Measurements from ENCODE around the gene SEL1L.
A peak's percentile ranks its signal among the peaks of the same experiment; 100 is the strongest.
"Not testable (repeated sequence)": the region's sequence is repeated elsewhere in the genome, so short reads cannot be mapped to it uniquely, and the experiment has no call there.

The SEL1L gene

DNA sequence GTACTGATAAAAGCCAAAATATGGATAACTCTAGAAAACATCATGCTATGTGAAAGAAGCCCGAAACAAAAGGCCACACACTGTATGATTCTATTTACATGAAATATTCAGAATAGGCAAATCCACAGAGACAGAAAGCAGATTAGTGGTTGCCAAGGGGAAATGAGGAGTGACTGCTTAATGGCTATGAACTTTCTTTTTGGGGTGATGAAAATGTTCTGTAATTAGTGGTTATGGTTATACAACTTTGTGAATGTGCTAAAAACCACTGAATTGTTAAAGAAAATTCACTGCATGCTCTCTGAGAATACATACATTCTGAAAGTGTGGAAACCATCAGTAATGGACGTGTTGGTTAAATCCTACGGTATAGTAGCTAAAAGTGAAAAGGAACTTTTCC is 93.6 kb downstream of the SEL1L start:
- no peak for DNase-seq

DNA sequence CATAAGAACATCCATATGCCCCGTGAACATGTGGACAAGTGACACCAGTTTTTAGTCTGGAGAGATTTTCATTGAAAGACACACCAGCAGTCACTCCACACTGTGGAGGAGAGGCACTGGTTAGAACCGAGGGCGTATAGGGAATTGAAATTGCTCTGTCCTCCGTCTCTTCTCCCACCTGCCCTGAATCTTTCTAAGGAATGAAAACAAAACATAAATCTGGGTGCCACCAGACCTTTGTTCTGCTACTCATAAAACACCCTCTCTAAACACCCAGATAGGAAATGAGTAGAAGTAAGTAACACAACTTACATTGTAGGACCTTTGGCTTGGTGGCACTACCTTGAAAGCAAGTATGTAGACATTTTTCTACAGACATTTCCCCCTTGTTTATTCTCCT is 96.4 kb downstream of the SEL1L start:
- no peak for DNase-seq

DNA sequence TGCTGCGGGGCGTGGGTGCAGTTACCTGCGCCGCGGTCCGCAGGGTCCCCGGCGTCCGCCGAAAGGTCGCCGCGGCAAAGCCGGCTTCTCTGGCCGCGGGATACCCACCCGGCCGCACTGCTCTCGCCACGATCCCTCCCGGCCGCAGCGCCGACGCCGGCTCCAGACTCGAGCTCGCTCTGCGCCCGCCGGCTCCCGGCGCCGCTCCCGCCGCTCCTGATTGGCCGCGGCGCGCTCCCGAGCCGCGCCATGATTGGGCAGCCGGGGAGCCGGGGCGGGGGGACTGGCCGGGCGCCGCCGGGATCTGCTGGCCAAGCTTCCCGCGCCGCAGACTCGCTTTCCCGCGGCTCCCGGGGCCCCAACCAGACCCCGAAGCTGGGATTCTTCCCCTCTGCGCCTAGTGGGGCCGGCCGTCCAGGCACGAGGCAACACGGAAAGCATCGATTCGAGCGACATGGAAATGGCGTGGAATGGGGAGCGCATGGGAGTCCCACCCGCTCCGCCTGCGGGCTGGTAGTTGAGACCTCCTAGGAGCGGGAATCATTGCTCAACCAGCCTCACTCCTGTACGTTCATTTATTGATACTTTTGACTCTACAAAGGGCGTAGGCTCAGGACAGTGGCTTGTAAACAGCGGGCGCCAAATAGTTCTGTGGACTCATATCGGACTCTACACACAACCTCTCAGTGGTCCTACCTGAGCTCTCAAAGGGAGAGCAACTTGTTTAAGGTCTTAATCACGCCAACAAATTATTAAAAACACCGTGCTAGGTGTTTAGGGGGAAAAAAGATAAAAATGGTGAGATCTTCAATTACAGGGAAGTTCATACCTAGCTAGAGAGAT is 97.1 kb downstream of the SEL1L start:
- DNase-seq = peak; percentile 78

DNA sequence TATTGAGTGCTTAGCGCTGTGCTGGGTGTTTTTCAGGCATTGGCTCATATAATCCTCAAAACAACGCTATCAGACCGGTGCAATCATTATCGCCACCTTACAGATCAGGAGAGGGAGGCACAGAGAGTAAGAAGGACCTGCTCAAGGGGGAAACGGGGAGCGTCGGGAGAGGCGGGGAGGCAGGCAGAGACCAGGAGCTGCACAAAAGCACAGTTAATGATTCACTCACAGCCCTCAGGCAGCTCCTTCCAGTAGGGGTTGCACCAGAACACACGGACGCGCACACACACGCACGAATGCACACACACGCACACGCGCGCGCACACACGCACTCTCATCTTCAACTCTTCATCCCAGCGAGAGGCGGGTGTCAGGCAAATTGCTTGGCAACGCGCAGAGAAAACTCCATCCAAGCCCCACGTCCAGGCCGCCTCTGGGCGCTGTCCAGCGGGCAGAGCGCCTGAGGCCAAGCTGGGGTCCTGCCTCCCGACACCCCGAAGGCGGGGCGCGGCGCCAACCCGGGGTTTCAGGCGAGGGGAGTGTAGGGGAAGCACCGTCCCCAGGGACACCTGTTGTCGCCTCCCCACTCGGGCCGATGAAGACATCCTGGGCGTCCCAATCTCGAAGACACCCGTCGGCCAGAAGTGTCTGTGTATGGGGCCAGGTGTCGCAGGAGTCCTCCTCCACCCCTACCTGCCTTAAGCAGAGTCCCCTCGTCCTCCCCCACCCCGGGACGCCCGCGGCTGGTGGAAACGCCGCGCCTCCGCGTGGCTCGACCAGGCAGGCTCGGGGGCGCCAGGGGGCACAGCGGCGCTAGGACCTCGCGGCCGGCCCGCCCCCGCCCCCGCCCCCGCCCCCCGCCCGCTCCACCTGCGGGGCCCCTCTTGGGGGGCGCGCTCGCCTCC is 98.0 kb downstream of the SEL1L start:
- peak; percentile 59 for DNase-seq

DNA sequence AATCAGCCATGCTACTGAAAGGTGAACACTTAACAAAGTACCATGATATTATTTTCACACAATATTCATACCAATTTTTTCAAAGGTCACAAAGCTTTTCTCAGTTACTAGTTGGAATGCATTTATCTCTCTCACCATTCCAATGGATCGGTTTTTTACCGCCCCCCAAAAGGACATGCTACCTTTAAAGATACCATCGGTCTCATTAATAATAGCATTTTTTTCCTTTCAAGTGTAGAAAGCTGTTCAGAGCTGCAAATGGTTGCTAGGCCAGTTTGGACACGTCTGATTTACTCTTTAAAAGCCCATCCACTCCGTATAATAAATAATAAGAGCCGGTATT is 98.6 kb downstream of the SEL1L start:
- DNase-seq = no peak

DNA sequence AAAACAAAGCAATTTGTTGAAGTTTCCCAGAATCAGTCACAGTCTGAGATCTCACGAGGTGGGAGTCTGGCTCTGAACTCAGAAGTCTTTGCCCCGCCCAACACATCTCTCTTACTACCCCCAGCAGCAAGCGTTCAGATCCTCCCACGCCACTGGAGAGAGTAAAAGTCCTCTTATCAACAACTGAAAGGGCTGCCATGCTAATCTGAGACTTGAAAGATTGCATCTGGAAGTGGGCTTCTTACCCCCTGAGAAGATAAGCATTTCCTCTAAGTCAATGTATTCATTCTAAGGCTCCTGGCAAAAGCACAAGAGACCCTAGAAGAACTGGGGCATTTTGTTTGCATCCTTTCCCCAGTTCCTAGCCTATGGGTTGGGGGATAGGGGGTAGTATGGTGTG is 99.4 kb downstream of the SEL1L start:
- no peak for DNase-seq

DNA sequence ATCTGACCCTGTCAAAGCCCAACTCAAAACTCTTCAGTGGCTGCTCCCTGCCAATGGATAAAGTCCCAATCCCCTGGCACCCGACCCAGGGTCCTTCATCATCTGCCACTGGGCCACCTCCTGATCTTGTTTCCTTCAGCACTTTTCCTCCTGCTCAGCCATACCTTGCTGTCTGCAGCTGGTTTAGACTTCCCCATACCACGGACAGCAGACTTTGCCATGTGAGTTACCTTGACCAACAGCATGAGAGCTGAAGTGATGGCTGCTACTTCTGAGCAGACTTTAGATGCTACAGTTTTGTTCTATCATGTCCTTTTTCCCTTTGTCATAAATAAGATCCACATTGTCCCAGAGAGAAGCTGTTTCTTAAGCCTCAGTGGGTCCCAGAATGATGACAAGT is 100.3 kb downstream of the SEL1L start:
- no peak for DNase-seq

DNA sequence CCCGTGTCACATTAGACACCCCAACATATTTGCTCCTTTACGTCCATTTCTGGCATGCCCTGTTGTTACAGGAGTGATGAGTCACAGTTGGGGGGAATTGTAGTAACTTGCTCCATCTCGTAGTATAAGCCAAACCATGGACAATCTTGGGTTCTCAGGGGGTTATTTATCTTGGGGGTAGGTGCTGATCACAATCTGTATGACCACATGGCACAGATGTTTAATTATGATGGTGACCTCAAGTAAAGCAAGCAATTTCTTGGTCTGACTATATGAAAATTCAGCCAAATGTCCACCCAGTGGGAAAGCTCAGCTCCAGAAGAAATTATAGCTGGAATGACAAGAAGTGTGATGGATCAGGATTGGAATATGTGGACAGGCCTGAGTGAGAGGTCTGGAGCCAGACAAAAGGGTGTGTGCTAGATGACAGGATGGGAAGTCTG is 101.4 kb downstream of the SEL1L start:
- no peak for DNase-seq

DNA sequence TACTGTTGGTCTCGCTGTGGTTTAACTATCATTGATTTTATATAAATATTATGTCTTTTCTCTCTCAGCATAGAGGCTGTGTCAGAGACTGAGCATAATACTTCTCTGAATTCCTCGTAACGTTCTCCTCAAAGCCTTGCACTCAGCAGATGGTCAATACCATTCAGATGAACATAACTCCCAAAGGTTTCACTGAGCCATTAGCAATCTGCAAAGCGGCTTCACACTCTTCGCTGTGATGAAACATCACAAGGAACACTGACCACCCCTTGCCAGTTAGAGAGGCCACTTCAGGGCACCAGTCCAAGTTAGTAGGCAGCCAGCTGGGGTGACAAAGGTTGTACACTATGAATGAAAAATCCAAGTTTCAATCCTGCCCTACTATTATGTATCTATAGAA is 103.4 kb downstream of the SEL1L start:
- no peak for DNase-seq

DNA sequence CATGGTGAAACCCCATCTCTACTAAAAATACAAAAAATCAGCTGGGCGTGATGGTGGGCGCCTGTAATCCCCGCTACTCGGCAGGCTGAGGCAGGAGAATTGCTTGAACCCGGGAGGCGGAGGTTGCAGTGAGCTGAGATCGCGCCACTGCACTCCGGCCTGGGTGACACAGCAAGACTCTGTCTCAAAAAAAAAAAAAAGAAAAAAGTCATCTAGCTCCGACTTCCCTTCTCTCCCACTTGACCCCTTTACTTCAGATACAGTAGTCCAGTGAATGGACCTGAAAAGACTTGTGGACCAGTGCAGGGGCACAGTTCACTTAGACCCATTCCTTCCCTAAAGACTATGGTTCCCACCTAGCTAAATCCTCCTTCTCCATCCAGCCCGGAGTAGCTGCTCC is 103.9 kb downstream of the SEL1L start:
- not testable (repeated sequence) for DNase-seq

DNA sequence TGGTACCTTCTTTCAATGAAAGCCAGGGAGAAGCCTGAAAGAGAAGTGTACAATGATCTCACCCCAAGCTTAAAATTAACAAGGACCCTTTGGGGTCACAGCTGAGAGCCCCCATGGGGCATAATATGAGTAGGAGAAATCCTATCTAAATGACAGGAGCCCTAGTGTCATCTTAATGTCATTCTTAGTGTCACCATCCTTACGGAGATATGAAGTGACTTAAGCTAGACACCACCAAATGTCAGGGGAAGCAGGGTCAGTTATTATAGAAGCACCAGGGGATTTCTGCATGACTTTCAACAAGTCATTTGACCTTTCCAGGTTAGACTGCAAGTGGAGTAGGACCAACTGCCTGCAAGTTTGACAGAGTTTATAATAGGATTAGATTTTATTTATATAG is 104.6 kb downstream of the SEL1L start:
- DNase-seq = no peak

DNA sequence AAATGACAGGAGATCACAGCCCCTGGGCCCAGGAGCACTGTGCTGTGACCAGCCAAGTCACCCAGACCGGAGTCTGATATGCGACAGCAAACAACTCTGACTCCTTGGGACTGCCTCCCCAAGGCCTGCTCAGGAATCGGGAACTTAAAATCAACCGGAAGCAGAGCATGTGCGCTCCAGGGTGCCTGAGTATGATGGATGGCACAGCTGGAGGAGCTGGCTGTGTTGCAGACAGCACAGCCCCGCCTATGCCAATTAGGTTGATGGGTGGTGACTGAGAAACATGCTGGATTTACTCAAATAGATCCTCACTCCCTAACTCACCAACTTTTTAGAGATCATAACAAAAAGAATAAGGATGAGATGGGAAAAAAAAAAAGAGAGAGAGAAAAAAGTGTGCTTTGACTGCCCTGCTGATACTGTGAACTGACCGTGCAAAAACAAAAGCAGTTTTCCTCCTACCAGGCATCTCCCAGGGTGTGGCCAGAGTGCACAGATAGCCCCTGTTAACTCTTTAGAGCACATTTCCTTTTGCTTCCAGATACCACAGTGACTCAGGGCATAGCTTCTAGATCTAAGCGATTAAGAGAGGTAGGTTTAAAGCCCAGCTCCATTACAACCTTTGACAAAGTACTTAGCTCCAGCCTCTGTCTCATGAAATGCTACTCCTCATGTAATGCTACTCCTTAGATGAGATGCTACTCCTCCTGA is 106.2 kb downstream of the SEL1L start:
- DNase-seq = no peak

DNA sequence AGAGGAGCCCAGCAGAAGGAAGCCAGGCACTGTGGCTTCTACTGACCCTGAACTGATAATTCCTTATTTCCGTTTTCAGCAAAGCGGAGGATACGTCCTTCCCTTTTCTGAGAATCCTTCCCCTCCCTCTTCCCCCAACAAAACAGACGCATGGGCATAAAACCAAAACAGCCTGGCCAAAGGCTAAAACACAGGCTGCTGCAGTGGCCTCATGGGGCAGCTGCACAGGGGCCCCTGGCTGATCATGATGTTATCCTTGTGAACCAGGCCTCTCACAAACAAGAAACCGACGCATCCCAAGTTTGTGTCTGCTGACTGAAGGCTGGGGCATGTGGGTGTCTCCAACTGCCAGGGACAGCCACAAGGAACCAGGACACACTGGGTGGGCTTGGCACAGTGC is 110.1 kb downstream of the SEL1L start:
- DNase-seq = no peak
